K562 (cell line): ENCODE data around the gene GHDC. TPM values are rescaled to one million over a fixed set of nuclear protein-coding genes. Genes with fewer than 3 reads are reported as not detected.

Experiments
- ATF1 ChIP-seq, 2 experiments: fragments of 450-650 bp in 1 of 2; IDR thresholded peaks; 2 replicates each; pipeline ENCODE4 v1.6.1; 2016; ENCODE audit warnings: missing compliant biosample characterization in 1 of 2, missing genetic modification characterization in 1 of 2
- CHCHD3 ChIP-seq: fragments of 250-450 bp; sonication (Bioruptor Pico); IDR thresholded peaks from 2 replicates; pipeline ENCODE4 v2.1.2; 2022; ENCODE audit warnings: mild to moderate bottlenecking
- E2F1 ChIP-seq: sonication (generic); formaldehyde crosslinking; IDR thresholded peaks from 2 replicates; pipeline ENCODE4 v1.8.1; 2023; ENCODE audit warnings: mild to moderate bottlenecking, missing genetic modification reagents, moderate library complexity
- E2F6 ChIP-seq, 2 experiments: IDR thresholded peaks; 2 replicates each; pipeline ENCODE4 v1.6.1; 2011; ENCODE audit warnings: borderline replicate concordance in 1 of 2, control low read depth in 1 of 2, low read depth in 1 of 2, low read length in 1 of 2, mild to moderate bottlenecking in 1 of 2, mixed read lengths in 1 of 2, moderate library complexity in 1 of 2; ENCODE audit not compliant: insufficient read depth in 1 of 2, insufficient read length in 1 of 2, poor library complexity in 1 of 2, severe bottlenecking in 1 of 2; ENCODE audit errors: extremely low read depth in 1 of 2
- EHMT2 ChIP-seq: fragments of 450-650 bp; IDR thresholded peaks from 2 replicates; pipeline ENCODE4 v1.6.1; 2018; ENCODE audit warnings: antibody characterized with exemption
- EP400 ChIP-seq: fragments of 450-650 bp; IDR thresholded peaks from 2 replicates; pipeline ENCODE4 v1.6.1; 2017; ENCODE audit warnings: antibody characterized with exemption, mild to moderate bottlenecking, moderate library complexity
- GTF2B ChIP-seq: IDR thresholded peaks from 2 replicates; pipeline ENCODE4 v1.6.1; 2011; ENCODE audit not compliant: insufficient read length; ENCODE audit errors: extremely low read depth
- HDAC1 ChIP-seq, 2 experiments: fragments of 450-650 bp; IDR thresholded peaks; 2 replicates each; pipeline ENCODE4 v1.6.1; 2016 to 2017; ENCODE audit warnings: inconsistent platforms in 1 of 2, mild to moderate bottlenecking in 1 of 2, moderate library complexity in 1 of 2
- HIVEP1 ChIP-seq: fragments of 250-450 bp; sonication (Bioruptor Pico); IDR thresholded peaks from 2 replicates; pipeline ENCODE4 v1.4.0; 2020; ENCODE audit warnings: mild to moderate bottlenecking
- HLTF ChIP-seq: fragments of 450-650 bp; IDR thresholded peaks from 2 replicates; pipeline ENCODE4 v1.6.1; 2016
- MNT ChIP-seq, 2 experiments: fragments of 450-650 bp; conservative IDR thresholded peaks; 2 replicates each; pipeline ENCODE4 v1.6.1; 2017; ENCODE audit warnings: mild to moderate bottlenecking in 2 of 2, moderate library complexity in 2 of 2
- POLR2B ChIP-seq: fragments of 450-650 bp; IDR thresholded peaks from 2 replicates; pipeline ENCODE4 v1.6.1; 2018; ENCODE audit warnings: low read depth; ENCODE audit not compliant: partially characterized antibody
- RNF2 ChIP-seq: sonication (generic); IDR thresholded peaks from 2 replicates; pipeline ENCODE4 v1.6.1; 2016
- SMAD4 ChIP-seq: fragments of 250-450 bp; sonication (Bioruptor Pico); conservative IDR thresholded peaks from 2 replicates; pipeline ENCODE4 v1.8.0; 2021; ENCODE audit warnings: inconsistent platforms, mild to moderate bottlenecking, moderate library complexity
- TAF1 ChIP-seq: IDR thresholded peaks from 2 replicates; pipeline ENCODE4 v1.6.1; 2011; ENCODE audit warnings: mild to moderate bottlenecking, low read length, moderate library complexity; ENCODE audit not compliant: insufficient read depth, control insufficient read depth, severe bottlenecking; ENCODE audit errors: extremely low read depth
- TFE3 ChIP-seq: fragments of 450-650 bp; formaldehyde crosslinking; IDR thresholded peaks from 2 replicates; pipeline ENCODE4 v1.4.0; 2020; ENCODE audit warnings: mild to moderate bottlenecking, mixed read lengths
- ZNF174 ChIP-seq: fragments of 250-450 bp; sonication (Bioruptor Pico); IDR thresholded peaks from 2 replicates; pipeline ENCODE4 v1.4.0; 2020; ENCODE audit warnings: mild to moderate bottlenecking
- ZNF436 ChIP-seq: fragments of 250-450, 450-650 bp; sonication (Bioruptor Pico); formaldehyde crosslinking; IDR thresholded peaks from 2 replicates; pipeline ENCODE4 v1.7.0; 2020; ENCODE audit warnings: mild to moderate bottlenecking
- ZNF655 ChIP-seq: fragments of 250-450 bp; sonication (Bioruptor Pico); IDR thresholded peaks from 2 replicates; pipeline ENCODE4 v1.5.0; 2021
- polyA plus RNA-seq, 8 experiments: library from polyadenylated mRNA; depleted of rRNA in 4 of 8; stranded (reverse) in 5 of 8; unstranded in 3 of 8; fragments of >200 nt; fragmentation: Nextera tagmentation in 2 of 8; fragmentation: Illumina TruSeq in 1 of 8; extraction: Ambion mirVana in 2 of 8; extraction: Trizol in 1 of 8; gene quantifications; 2 replicates each; pipeline versions ENCODE4 v1.2.1 to v1.2.3, GENCODE V29; 2011 to 2014; ENCODE audit warnings: inconsistent platforms in 1 of 8, missing spikeins in 1 of 8
- total RNA-seq, 7 experiments: library from RNA; depleted of rRNA in 6 of 7; stranded (reverse); fragments of >200 nt in 6 of 7; fragmentation: Illumina TruSeq in 2 of 7; extraction: Trizol in 2 of 7; gene quantifications; 2 replicates each; pipeline versions ENCODE4 v1.2.1 to v1.2.3, GENCODE V29; 2011 to 2021; ENCODE audit warnings: low replicate concordance in 1 of 7

GHDC gene
- total and polyA plus RNA-seq, 9 of the 15 experiments (the other 6 are each of a cell fraction or from before 2014, with no cell fraction given), result 0.65 to 23.2 (median 11.2) TPM

- TF ChIP-seq TAF1 (peak; percentile 38), EP400 (peak; percentile 74; the same call in 1 of the 2 replicates), ZNF436 (CRISPR knock-in tag) (no peak), TFE3 (CRISPR knock-in tag) (no peak), CHCHD3 (CRISPR knock-in tag) (no peak), E2F1 (0 out of 2 replicates have a peak, but pooled peaks have one; percentile 62), RNF2 (peak; percentile 60), ZNF655 (CRISPR knock-in tag) (no peak), ATF1 (CRISPR knock-in tag; IDR thresholded peaks at IDR 0.05) (no peak), ATF1 (tag; IDR thresholded peaks at IDR 0.05) (peak; percentile 25; the same call in 1 of the 2 replicates), ZNF174 (CRISPR knock-in tag) (no peak), MNT (conservative IDR thresholded peaks at IDR 0.05) (peak; percentile 60 to 81; a peak in 3 of 4 replicates), EHMT2 (0 out of 2 replicates have a peak, but pooled peaks have one; percentile 24), HIVEP1 (CRISPR knock-in tag) (no peak), HDAC1 (IDR thresholded peaks at IDR 0.05) (peak in 1 of 2 experiments; percentile 73; a peak in 2 of 4 replicates), HLTF (no peak), E2F6 (IDR thresholded peaks at IDR 0.05; ENCODE audit: borderline replicate concordance in 1 of 2, extremely low read depth in 1 of 2, insufficient read depth in 1 of 2, insufficient read length in 1 of 2, low read depth in 1 of 2, low read length in 1 of 2, poor library complexity in 1 of 2, severe bottlenecking in 1 of 2) (peak in 1 of 2 experiments; percentile 10), SMAD4 (CRISPR knock-in tag) (no peak), POLR2B (peak; percentile 55), GTF2B (no peak)
Measured at GRCh38 chr17:42193969-42194899, at the start of gene GHDC (continued).
